Stimulated activated CD4-positive, alpha-beta T cell treated with anti-CD3 and anti-CD28 coated beads, TNF-alpha, amount 100 ng/mL, for 1 hour (primary cell): Measurements from ENCODE around the gene LZTS2.

Experiments
- DNase-seq, 3 donors: peaks; one replicate each; pipeline ENCODE4 v3.0.0-alpha.2; 2020; ENCODE audit warnings: low read depth in 3 of 3, low spot score in 1 of 3

LZTS2 gene

GRCh38 chr10:100978121-100978900 lies 21.3 kb upstream of the LZTS2 start:
- no peak for DNase-seq

DNA sequence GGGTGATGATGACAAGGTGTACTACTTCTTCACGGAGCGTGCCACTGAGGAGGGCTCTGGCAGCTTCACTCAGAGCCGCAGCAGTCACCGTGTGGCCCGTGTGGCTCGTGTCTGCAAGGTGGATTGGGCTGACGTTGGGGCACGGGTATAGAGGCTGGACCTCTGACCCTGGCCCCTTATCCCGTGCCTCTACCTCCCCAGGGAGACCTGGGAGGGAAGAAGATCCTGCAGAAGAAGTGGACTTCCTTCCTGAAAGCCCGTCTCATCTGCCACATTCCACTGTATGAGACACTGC lies 20.8 kb upstream of the LZTS2 start:
- no peak for DNase-seq

DNA sequence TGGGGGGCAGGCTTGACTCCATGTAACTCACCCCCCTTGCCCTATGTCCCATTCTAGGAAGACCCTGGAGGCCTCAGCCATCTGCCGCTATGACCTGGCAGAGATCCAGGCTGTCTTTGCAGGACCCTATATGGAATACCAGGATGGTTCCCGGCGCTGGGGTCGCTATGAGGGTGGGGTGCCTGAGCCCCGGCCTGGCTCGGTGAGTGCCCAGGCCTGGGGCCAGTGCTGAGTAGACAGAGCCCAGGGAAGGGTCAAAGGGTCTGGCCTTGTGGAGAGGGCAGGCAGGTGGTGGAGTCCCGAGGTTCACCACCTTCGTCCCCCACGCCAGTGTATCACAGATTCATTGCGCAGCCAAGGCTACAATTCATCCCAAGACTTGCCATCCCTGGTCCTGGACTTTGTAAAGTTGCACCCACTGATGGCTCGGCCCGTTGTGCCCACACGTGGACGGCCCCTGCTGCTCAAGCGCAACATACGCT lies 19.8 kb upstream of the LZTS2 start:
- DNase-seq = no peak

- DNase-seq = no peak
Measured at GRCh38 chr10:100980311-100980710, 19.3 kb upstream of the LZTS2 start.

DNA sequence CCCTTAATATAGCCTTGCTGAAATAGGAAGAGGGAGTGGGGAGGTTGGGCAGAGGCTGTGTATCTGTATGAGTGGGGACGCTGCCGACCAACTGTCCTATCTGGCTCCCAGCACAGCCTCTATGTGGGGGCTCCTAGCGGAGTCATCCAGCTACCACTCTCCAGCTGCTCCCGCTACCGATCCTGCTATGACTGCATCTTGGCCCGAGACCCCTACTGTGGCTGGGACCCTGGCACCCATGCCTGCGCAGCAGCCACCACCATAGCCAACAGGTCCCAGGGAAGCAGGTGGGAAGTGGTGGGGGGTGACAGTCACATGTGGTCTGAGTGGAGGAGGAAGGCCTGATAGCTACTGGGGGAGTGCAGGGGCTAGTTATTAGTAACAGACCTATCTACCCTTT lies 18.9 kb upstream of the LZTS2 start:
- no peak for DNase-seq

DNA sequence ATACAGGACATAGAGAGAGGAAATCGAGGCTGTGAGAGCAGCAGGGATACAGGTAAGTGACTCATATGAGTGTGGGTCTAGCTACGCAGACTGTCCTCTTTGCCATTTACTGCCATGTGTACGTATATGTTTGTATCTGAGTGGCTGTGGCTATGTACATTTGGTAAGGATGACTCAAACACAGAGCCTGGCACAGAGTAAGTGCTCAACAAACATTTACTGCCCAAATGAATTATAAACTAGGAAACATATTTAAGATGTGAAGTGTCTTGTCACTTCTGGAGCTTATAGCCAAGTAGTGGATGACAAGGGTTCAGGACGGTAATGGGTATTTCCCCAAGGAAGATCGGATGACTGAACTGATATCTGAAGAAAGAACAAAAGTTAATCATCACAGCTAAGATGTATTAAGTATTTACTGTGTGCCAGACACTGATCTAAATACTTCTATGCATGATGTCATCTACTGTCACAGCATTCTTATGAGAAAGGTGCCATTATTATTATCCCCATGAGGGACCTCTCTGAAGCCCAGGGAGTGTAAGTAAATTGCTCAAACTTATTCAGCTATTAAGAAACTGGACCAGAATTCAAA lies 18.3 kb upstream of the LZTS2 start:
- DNase-seq = no peak

- DNase-seq = no peak
Measured at GRCh38 chr10:100982916-100983830, 16.4 kb upstream of the LZTS2 start.

- no peak for DNase-seq
Measured at GRCh38 chr10:100983868-100984671, 15.5 kb upstream of the LZTS2 start.

DNA sequence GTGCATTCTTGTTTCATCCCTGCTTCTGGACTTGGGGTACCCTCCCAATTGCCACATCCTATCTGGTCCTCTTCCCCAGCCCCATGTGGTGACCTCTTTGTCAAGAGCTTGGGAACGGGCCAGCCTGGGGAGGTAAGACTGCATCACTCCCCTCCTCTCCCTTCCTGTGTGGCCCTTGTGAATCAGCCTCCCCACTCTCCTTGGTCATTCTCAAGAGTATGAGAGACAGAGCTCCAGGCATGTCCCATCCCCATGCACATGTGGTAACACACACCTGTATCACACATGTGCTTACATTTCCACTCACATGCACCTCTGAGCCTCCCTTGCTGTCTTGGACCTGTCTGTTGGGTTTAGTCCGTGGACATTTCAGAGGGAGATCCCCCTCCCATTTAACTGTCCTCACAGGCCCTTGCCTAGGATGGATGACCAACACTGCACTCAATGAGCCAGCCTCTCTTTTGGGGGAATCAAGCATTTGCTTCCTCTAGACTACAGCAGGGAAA lies 14.9 kb upstream of the LZTS2 start:
- DNase-seq = no peak

- DNase-seq = no peak
Measured at GRCh38 chr10:100985336-100985735, 14.3 kb upstream of the LZTS2 start.

- DNase-seq = no peak
Measured at GRCh38 chr10:100986623-100986951, 13.0 kb upstream of the LZTS2 start.

GRCh38 chr10:100986952-100987684 lies 12.5 kb upstream of the LZTS2 start, which contains the start of the genes MRPL43 and TWNK:
TSS of gene MRPL43 (minus strand) at chr10:100987497. CDS start at chr10:100987443, 54 bp downstream.
TSS of gene TWNK (plus strand) at chr10:100987543. CDS start at chr10:100988211, 668 bp downstream.
- DNase-seq = peak; percentile 55 to 76 (median 63)

- no peak for DNase-seq
Measured at GRCh38 chr10:100987685-100988049, 11.9 kb upstream of the LZTS2 start.

- no peak for DNase-seq
Measured at GRCh38 chr10:100988166-100988565, 11.4 kb upstream of the LZTS2 start.

DNA sequence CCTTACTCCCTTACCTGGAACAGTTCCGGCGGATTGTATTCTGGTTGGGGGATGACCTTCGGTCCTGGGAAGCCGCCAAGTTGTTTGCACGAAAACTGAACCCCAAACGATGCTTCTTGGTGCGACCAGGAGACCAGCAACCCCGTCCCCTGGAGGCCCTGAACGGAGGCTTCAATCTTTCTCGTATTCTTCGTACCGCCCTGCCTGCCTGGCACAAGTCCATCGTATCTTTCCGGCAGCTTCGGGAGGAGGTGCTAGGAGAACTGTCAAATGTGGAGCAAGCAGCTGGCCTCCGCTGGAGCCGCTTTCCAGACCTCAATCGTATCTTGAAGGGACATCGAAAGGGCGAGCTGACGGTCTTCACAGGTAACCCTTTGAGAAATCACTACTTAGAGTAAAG lies 10.5 kb upstream of the LZTS2 start:
- no peak for DNase-seq

GRCh38 chr10:100993986-100994708 lies 5.5 kb upstream of the LZTS2 start:
- no peak for DNase-seq

DNA sequence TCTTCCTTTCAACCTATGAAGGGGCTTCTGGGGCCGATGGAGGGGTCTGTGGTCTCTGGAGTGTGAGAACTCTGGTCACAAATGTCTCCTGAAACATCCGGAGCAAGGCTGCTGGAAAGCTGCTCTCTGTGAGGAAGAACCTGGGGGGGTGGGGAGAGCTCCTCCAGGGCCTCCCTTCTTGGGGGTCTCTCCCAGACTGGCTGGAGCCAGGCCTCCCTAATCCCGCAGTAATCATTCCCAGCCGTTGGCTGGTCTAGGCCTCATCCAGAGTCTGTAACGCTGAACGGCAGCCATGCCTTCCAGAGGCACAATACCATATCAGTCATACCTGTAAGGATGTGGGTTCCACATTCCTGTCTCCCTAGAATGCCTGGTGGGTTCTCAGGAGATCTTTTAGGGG lies 4.4 kb upstream of the LZTS2 start:
- no peak for DNase-seq

DNA sequence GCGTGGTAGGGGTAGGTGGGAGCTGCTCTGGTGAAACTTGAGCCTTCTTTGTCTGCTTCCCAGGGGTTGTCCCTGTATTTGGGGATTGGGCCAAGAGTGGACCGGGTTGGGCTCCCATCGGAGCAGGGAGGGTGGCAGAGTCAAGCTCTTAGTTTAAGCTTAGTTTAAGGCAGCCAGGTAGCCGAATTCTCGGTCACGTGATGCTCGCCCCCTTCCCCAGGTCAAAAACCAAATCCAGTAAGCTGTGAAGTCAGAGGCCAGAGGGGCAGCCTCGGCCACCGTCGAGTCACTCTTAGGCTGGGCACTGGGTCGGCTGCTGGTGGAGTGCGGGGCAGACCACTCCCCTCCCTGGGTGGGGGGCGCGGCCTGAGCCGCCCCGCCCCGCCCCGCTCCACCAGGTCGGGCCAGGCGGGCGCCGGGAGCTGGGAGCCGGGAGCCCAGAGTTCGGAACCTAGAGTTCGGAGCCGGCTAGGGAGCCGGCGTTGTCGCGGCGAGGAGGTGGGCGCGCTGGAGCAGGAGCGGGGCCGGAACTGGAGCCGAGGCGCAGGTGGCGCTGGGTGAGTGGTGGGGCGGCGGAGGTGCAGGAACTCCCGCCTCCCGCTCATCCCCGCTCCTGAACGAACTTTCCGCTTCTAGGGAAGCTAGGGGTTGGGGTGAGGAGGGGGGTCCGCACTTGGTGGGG lies 2.8 kb upstream of the LZTS2 start:
- DNase-seq = peak in 1 of 3 donors; percentile 26
